HG03103 (cell line): ENCODE data around the gene SLC16A1.
"Not testable (repeated sequence)": the region's sequence is repeated elsewhere in the genome, so short reads cannot be mapped to it uniquely, and the experiment has no call there.

ENCODE experiments used
- ATAC-seq: cut with Tn5 transposase; IDR thresholded peaks from one replicate; pipeline ENCODE4 v1.9.1; 2021; ENCODE audit warnings: low read depth; ENCODE audit not compliant: unreplicated experiment

Gene SLC16A1

GRCh38 chr1:112927462-112927990 lies 28.5 kb downstream of the SLC16A1 start:
- ATAC-seq, result no peak

- ATAC-seq, result no peak
These were observed 29.1 kb downstream of the SLC16A1 start for GRCh38 chr1:112926858-112927257.

- no peak for ATAC-seq
These were observed 31.0 kb downstream of the SLC16A1 start for GRCh38 chr1:112925015-112925414.

DNA sequence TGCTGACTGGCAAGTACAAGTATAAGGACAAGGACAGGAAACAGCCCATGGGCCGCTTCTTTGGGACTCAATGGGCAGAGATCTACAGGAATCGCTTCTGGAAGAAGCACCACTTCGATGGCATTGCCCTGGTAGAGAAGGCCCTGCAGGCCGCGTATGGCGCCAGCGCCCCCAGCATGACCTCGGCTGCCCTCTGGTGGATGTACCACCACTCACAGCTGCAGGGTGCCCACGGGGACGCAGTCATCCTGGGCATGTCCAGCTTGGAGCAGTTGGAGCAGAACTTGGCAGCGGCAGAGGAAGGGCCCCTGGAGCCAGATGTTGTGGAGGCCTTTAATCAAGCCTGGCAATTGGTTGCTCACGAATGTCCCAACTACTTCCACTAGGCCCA lies 32.0 kb downstream of the SLC16A1 start:
- ATAC-seq, result no peak

DNA sequence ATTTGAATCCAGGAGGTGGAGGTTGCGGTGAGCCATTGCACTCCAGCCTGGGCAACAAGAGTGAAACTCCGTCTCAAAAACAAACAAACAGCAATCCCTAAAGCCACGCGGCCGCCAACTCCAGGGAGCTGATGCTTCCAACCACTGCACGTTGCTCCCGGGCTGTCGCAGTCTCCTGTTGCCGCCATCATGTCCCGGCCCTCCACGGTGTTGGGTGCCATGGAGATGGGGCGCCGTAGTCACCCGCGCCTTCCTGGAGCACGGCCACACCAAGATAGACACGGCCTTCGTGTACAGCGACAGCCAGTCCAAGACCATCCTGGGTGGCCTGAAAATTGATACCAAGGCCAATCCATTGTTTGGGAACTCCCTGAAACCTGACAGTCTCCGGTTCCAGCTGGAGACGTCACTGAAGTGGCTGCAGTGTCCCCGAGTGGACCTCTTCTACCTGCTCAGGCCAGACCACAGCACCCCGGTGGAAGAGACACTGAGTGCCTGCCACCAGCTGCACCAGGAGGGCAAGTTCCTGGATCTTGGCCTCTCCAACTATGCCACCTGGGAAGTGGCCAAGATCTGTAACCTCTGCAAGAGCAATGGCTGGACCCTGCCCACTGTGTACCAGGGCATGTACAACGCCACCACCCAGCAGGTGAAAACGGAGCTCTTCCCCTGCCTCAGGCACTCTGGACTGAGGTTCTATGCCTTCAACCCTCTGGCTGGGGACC lies 32.6 kb downstream of the SLC16A1 start:
- no peak for ATAC-seq

DNA sequence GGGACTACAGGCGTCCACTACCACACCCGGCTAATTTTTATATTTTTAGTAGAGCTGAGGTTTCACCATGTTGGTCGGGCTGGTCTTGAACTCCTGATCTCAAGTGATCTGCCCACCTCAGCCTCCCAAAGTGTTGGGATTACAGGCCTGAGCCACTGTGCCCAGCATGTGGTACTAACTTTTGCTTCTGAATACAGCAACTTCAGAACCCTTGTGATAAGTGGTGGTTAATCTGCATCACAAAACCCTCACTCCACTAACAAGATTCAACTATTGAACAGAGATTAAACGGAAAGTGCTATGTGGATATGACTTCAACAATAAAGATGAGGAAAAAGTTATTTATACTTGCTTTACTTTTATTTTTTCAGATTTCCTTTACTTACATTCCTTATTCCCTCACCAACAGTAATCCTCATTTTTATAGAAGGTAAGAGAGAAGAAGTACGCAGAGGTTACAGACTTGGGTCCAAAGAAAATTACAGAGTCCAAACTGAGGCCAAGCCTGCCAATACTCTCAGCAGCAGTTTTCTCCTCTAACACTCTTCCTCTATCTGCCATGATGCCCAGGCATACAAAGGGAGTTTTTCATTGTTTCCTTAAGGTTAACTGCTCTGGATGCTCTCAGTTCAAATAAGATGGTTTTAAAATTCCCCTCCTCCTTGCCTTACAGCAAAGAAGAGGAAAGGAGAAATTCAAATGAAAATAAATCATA lies 44.3 kb downstream of the SLC16A1 start:
- ATAC-seq, result no peak

GRCh38 chr1:112909847-112910246 lies 46.1 kb downstream of the SLC16A1 start:
- no peak for ATAC-seq

DNA sequence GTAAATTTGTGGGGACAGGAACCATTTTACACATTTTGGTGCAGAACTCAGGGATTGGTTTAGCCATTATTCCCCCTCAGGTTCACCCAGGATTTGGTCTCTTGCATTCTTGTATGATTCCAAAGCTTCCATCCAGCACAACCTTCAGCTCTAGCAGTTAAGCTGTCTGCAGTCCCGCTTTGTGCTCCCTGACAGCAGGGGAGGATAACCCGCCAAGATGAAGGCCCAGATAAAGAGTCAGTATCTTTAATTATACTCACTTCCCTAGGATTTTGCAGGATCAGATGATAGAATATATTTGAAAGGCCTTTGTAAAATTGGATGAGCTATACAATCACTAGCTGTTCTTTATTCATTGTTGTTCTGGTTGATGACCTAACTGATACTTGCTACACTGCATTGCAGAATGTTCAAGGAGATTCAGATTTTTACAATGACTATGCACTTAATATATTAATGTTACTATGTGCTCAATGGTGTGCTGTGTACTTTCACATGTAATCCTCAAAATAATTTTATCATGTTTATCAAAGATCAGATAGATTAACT lies 49.8 kb downstream of the SLC16A1 start:
- no peak for ATAC-seq

- ATAC-seq, result no peak
These were observed 50.4 kb downstream of the SLC16A1 start for GRCh38 chr1:112905395-112906149.

DNA sequence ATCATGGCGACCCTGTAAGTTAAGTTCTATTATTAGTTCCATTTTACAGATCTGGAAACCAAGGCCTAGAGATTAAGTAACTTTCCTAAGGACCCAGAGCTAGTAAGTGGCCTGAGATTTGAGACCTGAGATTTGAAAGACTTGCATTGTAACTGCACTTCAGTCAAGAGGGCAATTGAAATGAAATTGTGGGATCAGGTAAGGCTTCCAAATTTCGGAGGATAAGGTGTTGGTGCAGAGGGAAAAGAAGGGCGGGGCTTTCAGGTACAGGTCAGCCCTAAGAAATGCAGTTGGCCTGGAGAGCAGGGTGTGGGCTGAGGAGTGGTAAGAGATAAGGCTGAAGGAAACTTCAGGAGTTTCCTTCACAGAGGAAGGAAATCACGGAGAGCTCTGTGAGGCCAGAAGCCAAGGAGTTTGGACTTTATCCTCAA lies 51.1 kb downstream of the SLC16A1 start:
- ATAC-seq, result no peak

GRCh38 chr1:112904071-112904830 lies 51.7 kb downstream of the SLC16A1 start:
- no peak for ATAC-seq

- ATAC-seq, result no peak
These were observed 53.8 kb downstream of the SLC16A1 start for GRCh38 chr1:112902221-112902620.

DNA sequence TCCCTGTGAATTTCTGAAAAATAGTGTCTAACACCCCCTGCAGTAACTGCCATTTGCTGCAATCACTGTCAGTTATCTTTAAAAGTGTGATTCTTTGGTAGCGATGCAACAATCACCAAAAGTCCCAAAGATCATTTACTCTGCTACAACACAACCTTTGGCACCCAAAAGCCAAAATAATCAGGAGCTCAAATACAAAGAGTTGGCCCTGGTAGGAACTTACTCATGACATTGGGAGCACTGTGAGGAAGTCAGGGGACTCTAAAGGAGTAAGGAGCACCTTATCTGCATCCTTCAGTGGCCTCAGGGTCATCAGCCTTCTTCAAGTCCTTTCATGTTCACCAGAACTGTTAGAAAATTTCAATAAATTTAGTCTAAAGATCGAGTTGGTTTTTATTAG lies 54.6 kb downstream of the SLC16A1 start:
- no peak for ATAC-seq

DNA sequence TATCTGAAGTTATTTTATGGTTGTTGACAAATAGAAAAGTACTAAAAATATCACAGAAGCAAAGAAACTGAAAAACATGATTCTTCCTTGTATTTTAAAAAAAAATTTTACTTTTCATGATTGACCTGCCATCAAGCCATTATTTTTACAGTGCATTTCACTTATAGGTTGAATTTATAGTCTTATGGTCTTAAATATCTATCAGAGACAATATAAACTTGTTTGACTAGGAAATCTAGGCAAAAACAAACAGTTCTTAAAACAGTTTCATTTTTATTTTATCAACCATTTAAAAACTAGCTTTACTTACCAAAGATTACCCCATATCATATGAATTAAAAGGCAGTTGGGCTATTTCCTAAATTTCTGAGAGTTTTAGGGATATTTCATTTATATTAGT lies 59.2 kb downstream of the SLC16A1 start:
- no peak for ATAC-seq

DNA sequence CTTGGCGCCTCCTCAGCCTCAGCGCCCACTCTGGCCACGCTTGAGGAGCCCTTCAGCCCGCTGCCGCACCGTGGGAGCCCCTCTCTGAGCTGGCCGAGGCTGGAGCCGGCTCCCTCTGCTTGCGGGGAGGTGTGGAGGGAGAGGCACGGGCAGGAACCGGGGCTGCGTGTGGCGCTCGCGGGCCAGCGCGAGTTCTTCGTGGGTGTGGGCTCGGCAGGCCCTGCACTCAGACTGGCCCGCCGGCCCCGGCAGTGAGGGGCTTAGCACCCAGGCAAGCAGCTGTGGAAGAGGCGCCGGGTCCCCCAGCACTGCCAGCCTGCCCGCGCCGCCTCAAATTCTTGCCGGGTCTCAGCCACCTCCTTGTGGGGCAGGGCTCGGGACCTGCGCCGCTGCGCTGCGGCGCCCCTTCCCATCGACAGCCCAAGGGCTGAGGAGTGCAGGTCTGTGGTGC lies 61.4 kb downstream of the SLC16A1 start:
- no peak for ATAC-seq

DNA sequence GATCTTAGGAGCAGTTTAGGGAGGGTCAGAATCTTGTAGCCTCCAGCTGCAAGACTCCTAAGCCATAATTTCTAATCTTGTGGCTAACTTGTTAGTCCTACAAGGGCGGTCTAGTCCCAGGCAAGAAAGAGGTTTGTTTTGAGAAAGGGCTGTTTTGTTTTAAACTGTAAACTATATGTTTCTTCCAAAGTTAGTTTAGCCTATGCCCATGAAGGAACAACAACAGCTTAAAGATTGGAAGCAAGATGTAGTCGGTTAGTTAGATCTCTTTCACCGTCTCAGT lies 62.0 kb downstream of the SLC16A1 start:
- ATAC-seq, result no peak

GRCh38 chr1:112893288-112894009 lies 62.5 kb downstream of the SLC16A1 start:
- no peak for ATAC-seq

- not testable (repeated sequence) for ATAC-seq
These were observed 66.1 kb downstream of the SLC16A1 start for GRCh38 chr1:112889906-112890305.

- ATAC-seq, result no peak
These were observed 66.8 kb downstream of the SLC16A1 start for GRCh38 chr1:112889052-112889768.
